HAP-1 (cell line): ENCODE data around the gene CXCR1.
"Not testable (repeated sequence)": the region's sequence is repeated elsewhere in the genome, so short reads cannot be mapped to it uniquely, and the experiment has no call there.

ENCODE experiments used
- DNase-seq, 2 experiments: peaks; one replicate each; pipeline ENCODE4 v3.0.0-alpha.2; 2016 to 2020; ENCODE audit warnings: low spot score in 2 of 2
- H3K27me3 ChIP-seq: fragments of 250-450 bp; sonication (Bioruptor Pico); 2 replicates; pipeline ENCODE4 v1.5.1; 2020; ENCODE audit warnings: low read depth, mild to moderate bottlenecking, moderate library complexity
- H3K36me3 ChIP-seq: fragments of 250-450 bp; sonication (Bioruptor Pico); replicated peaks from 2 replicates; pipeline ENCODE4 v1.5.1; 2020; ENCODE audit warnings: mild to moderate bottlenecking
- H3K4me1 ChIP-seq: fragments of 250-450 bp; sonication (Bioruptor Pico); 2 replicates; pipeline ENCODE4 v1.5.1; 2020; ENCODE audit warnings: mild to moderate bottlenecking
- H3K4me3 ChIP-seq: fragments of 250-450 bp; sonication (Bioruptor Pico); 2 replicates; pipeline ENCODE4 v1.5.1; 2020; ENCODE audit warnings: mild to moderate bottlenecking, moderate library complexity
- H3K9me3 ChIP-seq: fragments of 250-450 bp; sonication (Bioruptor Pico); 2 replicates; pipeline ENCODE4 v1.5.1; 2020; ENCODE audit warnings: mild to moderate bottlenecking, moderate library complexity
- in situ Hi-C: fragments of 300-500 bp; cut with MboI; formaldehyde crosslinking; loops from 3 replicates; pipeline ENCODE4 v1.14.3; 2020; ENCODE audit warnings: low sequenced_read_pairs, inconsistent platforms, mixed read lengths

Gene CXCR1

DNA sequence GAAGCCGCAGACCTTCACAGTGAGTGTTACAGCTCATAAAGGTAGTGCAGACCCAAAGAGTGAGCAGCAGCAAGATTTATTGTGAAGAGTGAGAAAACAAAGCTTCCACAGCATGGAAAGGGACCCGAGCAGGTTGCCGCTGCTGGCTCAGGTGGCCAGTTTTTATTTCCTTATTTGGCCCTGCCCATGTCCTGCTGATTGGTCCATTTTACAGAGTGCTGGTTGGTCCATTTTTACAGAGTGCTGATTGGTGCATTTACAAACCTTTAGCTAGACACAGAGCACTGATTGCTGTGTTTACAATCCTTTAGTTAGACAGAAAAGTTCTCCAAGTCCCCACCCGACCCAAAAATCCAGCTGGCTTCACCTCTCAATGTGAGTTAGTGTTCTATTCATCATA is 45.0 kb downstream of the CXCR1 start:
- H3K4me3 ChIP-seq, DNase-seq, H3K27me3 ChIP-seq, H3K4me1 ChIP-seq, H3K36me3 ChIP-seq, H3K9me3 ChIP-seq, in situ Hi-C loops: not testable (repeated sequence)
